NCI-H146 treated with DMSO at 0.1 percent for 48 hours (cell line): ENCODE data around the gene UST.
A peak's percentile ranks its signal among the peaks of the same experiment; 100 is the strongest.
"Not testable (repeated sequence)": the region's sequence is repeated elsewhere in the genome, so short reads cannot be mapped to it uniquely, and the experiment has no call there.

Source experiments
- DNase-seq: peaks from one replicate; lab custom pipeline; 2025; ENCODE audit not compliant: unreplicated experiment; lab: John Stamatoyannopoulos, UW

Gene UST

DNA sequence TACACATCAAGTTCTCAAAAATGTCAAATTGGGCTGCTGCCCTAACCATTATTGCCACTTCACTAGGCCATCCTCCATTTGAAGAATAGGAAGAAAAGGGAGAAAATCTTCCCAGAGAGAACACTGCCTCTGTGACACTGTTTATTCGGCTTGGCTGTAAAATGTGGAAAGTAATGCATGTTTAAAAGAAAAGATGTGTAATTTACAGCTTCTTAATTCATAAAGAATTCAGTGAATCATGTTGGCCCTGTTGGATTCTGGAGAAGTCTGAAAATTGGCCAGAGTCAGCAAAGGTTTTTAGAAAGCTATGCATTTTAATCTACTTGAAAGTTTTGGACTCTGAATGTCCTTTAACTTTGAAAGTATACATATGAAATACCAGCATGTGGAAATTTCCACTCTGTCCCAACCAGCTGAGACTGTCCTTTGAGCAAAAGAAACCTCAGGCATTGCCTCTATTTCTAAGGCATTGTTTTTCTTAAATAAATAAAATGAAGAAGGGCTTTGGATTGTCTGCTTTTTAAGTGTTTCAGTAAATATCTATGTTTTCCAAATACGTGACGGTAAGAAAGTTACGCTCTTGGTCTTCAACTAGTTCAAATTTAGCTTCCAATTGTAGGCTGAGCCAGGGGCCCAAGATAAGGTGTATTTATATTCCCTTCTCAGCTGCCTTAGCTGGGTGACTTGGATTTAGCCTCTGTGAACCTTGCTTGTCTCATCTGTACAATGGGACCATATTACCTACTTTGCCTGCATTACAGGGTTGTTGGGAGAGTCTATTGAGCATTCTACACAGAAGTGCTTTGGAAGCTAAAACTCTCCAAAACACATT is 222.2 kb downstream of the UST start:
- DNase-seq: no peak

DNA sequence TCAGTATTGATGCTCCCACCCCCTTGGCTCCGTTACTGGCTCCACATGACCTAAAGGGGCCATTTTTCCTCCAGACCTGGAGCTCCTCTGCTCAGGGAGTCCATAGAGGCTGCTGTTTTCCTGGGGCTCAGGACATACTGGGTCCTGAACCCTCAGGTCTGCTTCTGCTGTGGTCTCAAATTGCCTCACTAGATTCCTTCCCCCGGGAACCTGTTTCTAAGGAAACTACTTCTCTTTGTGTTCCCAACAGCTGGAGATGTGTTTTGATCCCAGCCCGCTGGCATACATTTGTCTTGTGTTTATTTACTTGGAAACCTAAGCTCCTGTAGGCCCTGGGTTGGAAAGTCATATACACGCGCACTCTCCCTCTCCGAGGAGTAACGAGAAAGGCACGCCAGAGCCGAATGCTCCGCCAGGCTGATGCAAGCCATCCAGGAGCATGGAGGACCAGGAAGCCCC is 222.8 kb downstream of the UST start:
- DNase-seq: peak; percentile 96

DNA sequence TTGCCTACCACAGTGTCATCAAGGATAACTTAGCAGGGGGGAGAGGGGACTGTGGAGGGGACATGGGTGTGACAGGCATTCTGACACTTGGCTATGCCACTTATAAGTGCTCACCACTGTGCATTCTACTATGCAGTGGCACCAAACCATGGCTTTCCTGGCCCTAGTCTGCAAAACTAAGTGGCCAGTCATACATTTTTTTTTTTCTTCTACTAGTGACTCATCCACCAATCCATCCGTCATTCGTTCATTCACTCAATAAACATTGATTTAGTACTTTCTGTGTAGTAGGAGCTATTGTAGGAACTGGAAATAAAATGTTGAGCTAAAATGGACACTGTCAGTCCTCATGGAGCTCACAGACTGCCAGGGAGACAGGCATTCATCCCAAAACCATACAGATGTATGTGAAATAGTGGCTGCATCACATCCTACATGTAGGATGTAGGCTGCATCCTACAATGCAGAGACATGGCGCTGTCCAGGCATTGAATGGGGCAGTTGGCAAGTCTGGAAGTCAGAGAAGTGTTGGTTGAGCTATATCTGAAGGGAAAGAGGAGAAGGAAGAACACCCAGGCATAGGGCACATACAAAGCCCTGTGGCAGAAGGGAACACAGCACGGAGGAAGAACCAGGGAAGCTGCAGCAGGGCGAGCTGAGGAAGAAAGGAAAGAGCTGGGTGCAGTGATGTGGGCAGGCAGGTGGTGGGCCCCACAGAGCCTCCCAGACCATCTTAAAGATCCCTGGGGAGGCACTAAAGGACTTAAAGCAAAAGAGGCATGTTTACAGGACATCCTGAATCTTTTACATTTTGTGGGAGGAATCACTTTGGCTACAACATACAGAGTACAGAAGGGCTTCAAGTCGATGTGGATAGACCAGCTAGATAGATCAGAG is 224.4 kb downstream of the UST start:
- no peak for DNase-seq

GRCh38 chr6:148972481-148972880 is 225.7 kb downstream of the UST start:
- DNase-seq: peak; percentile 94

- peak; percentile 55 for DNase-seq
Measured at GRCh38 chr6:148973538-148974208, 226.8 kb downstream of the UST start.

DNA sequence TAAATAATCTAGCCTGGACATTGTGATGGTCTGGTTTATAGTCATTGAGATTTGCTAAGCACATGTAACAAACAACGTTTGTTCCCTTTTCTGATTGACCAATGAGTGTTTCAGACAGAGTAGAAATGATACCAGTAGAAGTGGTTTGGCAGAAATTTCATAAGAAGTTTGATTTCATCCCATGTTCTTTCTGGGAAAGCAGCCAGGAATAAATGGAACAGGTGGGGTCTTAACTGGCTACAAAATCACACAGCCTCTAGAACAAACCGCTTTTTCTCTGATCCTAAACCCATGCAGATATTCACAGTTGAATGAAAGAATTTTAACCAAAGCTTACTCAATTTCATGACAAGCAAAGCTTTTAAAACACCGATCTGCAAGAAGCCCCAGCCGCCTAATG is 227.5 kb downstream of the UST start:
- no peak for DNase-seq

GRCh38 chr6:148978298-148978697 is 231.5 kb downstream of the UST start:
- not testable (repeated sequence) for DNase-seq

DNA sequence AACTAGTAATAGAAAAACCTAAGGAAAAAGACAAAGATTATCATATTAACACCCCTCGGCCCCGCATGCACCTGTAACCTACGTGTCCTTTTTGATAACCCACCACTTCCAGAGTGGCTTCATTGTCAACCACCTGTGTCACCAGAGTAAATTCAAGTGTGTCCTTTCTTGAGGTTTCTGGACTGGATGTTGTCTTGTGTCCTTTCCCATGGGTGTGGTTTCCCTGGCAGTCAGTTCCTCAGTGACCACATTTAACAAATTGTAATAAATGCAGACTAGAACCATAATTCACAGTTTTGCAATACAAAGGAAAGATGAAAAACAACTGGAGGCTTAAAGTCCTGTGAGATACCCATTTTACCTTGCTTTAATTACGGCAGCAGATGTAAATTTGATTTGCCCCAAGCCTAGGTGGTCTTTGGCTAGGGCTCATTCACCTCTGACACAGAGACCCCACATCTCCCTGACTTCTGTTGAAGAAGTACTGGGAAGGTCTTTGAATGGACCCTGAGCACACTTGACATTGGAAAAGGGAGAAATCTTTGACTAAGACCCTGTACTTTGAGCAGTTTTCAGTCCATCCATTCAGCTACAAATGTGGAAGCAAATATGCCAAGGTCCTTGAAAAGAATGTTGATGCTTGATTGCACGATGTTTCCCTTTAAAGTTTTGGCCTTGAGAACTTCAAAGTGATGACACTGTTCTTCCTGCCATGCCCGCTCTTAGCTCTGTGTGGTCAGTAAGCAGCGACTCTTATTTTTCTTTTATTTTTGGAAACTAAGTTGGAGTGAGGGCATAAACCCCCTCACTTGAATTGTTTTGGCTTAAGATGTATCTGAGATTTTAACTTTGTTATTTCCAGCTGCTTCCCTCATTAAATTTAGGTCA is 232.4 kb downstream of the UST start:
- no peak for DNase-seq

GRCh38 chr6:148980234-148980633 is 233.4 kb downstream of the UST start:
- DNase-seq: no peak

DNA sequence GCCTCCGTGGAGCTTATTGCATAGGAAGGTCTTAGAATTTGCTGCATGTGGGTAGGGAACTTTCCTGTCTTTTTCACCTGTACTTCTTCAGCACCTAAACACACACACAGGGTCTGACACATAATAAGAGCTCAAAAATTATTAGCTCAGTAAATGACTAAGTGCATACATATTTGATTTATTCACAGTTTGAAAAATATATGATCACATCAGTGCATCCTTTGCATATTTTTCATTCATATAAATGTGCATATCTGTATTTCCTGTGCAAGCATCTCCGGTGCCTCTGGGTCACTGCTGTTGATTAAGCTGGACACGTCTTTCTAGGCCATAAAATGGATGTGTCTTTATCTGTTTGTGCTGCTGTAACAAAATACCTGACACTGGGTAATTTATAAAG is 234.7 kb downstream of the UST start:
- DNase-seq: no peak

DNA sequence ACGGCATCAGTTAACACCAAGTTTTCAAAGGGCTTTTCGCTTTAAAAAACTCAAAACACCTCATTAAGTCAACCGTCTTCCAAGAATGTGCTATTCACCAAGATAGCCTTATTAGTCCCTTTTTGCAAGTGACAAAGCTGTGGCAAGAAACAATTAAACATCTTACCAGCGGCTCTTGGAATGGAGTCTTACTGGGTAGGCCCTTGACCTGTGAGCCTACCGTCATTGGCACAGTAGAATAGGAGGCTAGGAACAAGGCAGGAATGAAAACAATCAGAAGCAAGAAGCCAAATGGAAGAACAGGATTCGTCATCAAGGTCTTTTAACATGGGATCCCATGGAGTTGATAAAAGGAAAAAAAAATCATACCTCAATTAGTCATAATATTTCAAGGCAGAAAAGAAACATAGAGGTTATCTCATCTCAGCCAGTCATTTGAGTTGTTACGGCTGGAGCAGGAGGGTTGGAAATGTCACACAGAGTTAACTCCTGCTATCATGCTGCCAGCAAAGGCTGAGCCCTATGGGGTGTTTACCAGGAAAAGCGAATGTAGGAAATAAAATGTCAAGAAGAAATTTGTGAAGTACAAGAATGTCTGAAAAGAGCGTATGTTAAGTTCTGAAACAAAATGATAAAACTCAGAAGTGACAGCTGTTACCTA is 236.4 kb downstream of the UST start:
- DNase-seq: no peak

DNA sequence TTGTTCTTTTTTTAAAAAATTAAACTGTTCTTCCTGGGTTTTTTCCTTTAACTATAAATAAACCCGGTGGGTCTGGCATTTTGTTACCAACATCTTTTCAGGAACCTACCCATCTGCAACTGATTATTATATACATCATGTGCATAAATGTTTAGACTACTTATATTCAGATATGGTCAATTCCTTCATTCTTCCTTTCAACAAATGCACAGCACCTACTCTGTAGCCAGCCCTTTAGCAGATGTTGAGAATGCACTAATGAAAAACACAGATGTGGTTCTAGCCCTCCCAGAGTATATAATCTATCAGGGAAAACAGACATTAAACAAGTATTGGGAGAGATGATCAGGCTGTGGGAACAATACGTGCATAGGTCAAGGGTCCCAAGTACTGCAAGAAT is 237.1 kb downstream of the UST start:
- no peak for DNase-seq

DNA sequence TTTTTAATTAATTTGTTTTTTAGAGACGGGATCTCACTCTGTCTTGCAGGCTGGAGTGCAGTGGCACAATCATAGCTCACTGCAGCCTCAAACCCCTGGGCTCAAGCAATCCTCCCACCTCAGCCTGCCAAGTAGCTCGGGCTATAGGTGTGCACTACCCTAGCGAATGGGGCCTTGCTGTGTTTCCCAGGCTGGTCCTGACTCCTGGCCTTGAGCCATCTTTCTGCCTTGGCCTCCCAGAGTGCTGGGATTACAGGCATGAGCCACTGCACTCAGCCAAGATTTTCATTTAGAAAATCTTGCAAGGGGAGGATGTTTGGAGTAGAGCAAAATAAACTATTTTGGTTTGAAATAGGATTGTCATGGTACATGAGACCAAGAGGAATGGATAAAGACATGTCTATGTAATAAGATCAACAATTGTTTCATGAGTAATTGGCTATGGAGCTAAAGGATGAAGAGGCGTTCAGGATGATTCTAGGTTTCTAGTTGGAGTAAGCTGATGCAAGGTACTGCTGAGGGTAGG is 237.8 kb downstream of the UST start:
- no peak for DNase-seq

- DNase-seq: no peak
Measured at GRCh38 chr6:148985499-148985898, 238.7 kb downstream of the UST start.

- DNase-seq: no peak
Measured at GRCh38 chr6:148986608-148987007, 239.8 kb downstream of the UST start.

DNA sequence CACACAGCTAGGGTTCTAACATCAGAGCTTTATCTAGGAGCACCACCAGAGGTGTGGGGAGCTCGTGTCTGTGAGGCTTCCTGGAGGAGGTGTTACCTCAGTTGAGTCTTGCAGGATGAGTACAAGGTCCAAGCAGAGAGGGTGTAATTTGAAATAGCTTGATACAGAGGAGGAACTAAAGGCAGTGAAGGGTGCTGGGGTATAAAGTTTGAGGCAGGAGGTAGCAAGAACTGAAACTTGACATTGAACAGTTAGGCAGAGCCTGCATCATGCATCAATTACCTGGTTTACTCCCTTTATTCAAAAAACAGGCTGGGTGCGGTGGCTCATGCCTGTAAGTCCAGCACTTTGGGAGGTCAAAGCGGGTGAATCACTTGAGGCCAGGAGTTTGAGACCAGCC is 241.2 kb downstream of the UST start:
- no peak for DNase-seq

GRCh38 chr6:148989585-148989984 is 242.8 kb downstream of the UST start:
- no peak for DNase-seq

- peak; percentile 70 for DNase-seq
Measured at GRCh38 chr6:148990403-148990802, 243.6 kb downstream of the UST start.

DNA sequence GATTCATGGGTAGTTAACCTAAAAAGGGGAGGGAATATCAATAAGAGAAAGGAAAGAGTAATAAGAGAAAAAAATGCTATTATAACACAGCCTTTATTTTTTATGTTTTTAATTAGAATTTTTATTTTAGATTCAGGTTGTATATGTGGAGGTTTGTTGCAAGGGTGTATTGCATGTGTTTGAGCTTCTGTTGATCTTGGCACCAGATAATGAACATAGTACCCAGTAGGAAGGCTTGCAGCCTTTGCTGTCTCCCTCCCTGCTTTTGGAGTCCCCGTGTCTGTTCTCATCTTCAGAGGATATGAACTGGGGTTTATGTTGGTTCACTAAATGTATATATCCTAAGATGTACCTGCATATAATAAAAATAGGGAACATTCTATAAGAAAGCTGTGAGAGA is 250.0 kb downstream of the UST start:
- no peak for DNase-seq

GRCh38 chr6:148997865-148998264 is 251.0 kb downstream of the UST start:
- no peak for DNase-seq
